ENCODE data around the gene OOEP. TPM values are rescaled to one million over a fixed set of nuclear protein-coding genes. Genes with fewer than 3 reads are reported as not detected.

Gene OOEP
- total RNA-seq, 2 experiments from 2014 or later: not detected

DNA sequence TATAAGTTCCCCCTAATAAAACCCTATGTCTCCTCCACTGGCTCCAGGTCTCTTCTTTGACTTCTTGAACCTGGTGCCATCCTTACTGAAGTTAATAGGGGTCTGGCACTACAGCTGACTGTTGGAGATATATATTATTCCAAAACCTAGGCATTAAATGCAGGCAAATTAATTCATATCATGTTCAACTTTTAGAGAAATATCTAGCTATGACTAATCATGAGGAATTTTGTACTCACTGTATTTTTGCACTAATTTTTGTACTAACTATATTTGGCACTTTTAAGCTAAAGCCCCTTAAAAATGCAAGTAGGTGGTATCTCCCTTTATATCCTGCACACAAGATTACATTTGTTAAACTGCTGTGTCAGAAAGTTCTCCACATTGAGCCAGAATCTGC lies 26.5 kb downstream of the OOEP start:
- no peak for DNase-seq
- Mint-ChIP-seq H3K4me1 (no peaks in the 10 kb centered on the region), H3K36me3 (no peaks in the 10 kb centered on the region), H3K27ac (no peak overlapping the region), H3K9me3 (no peaks in the 10 kb centered on the region), H3K4me3 (no peak overlapping the region), H3K27me3 (peaks cover 10% of the 10 kb centered on the region)

DNA sequence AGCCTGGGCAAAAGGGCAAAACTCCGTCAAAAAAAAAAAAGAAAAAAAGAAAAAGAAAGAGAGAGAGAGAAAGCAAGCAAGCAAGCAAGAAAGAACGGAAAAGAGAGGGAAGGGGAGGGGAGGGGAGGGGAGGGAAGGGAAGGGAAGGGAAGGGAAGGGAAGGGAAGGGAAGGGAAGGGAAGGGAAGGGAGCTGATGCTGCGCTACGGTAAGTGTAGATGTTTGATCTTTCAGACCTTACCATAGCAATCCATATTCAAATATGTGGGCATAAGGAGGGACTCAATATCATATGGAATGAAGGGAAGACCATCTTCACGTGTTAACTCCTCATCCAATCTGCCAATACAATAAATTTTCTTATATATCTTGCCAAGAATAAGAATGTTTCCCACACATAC lies 27.5 kb downstream of the OOEP start:
- Mint-ChIP-seq H3K27me3 (peaks cover under 1% of the 10 kb centered on the region), H3K4me1 (no peaks in the 10 kb centered on the region), H3K36me3 (no peaks in the 10 kb centered on the region), H3K9me3 (no peaks in the 10 kb centered on the region), H3K27ac (no peak overlapping the region), H3K4me3 (no peak overlapping the region)
- DNase-seq: no peak

- Mint-ChIP-seq H3K4me1 (no peaks in the 10 kb centered on the region), H3K4me3 (no peak overlapping the region), H3K27ac (no peak overlapping the region), H3K9me3 (no peaks in the 10 kb centered on the region), H3K27me3 (no peaks in the 10 kb centered on the region), H3K36me3 (no peaks in the 10 kb centered on the region)
- DNase-seq: no peak
Observed at GRCh38 chr6:73341335-73341734, 28.4 kb downstream of the OOEP start.

DNA sequence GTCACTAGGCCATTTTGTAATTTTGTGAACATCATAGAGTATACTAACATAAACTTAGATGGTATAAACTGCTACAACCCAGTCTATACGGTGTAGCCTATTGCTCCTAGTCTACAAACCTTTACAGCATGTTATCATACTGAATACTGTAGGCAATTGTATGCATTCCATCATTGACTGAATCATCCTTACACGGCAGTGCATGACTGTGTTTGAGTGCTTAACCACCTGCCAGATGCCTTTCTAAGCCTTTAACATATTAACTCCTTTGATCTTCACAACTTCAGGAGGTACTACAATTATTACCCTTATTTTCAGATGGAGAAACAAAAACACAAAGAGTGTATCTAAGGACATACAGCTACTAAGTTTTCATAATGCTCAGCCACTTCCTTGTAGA lies 29.6 kb downstream of the OOEP start:
- Mint-ChIP-seq H3K4me3 (no peak overlapping the region), H3K4me1 (no peaks in the 10 kb centered on the region), H3K27ac (no peak overlapping the region), H3K36me3 (no peaks in the 10 kb centered on the region), H3K27me3 (peaks cover 3% of the 10 kb centered on the region), H3K9me3 (no peaks in the 10 kb centered on the region)
- no peak for DNase-seq

GRCh38 chr6:73339340-73339739 lies 30.4 kb downstream of the OOEP start:
- no peak for DNase-seq
- Mint-ChIP-seq H3K4me3 (no peak overlapping the region), H3K9me3 (no peaks in the 10 kb centered on the region), H3K27ac (no peak overlapping the region), H3K27me3 (peaks cover 3% of the 10 kb centered on the region), H3K4me1 (no peaks in the 10 kb centered on the region), H3K36me3 (no peaks in the 10 kb centered on the region)

- Mint-ChIP-seq H3K36me3 (no peaks in the 10 kb centered on the region), H3K27me3 (no peaks in the 10 kb centered on the region), H3K27ac (no peak overlapping the region), H3K4me3 (no peak overlapping the region), H3K9me3 (no peaks in the 10 kb centered on the region), H3K4me1 (no peaks in the 10 kb centered on the region)
- DNase-seq: no peak
Observed at GRCh38 chr6:73329201-73329600, 40.5 kb downstream of the OOEP start.

DNA sequence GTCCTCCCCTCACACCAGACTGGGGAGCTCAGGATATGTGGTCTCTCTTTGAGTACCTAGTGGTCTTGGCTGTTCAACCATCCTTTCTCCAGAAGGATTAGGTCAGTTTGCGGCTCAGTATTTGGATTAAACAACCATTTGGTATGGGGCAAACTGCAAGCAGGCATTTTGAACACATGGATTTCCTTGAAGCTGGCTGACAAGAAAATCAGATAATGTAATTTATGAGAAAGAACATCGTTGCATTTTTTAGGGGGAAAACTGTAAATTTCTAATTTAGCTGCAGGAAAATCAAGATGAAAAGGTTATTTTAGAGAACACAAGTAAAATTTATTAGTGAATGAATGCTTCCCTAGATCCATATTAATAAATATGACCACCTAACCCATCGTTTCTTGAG lies 40.9 kb downstream of the OOEP start:
- Mint-ChIP-seq H3K36me3 (no peaks in the 10 kb centered on the region), H3K4me3 (no peak overlapping the region), H3K4me1 (no peaks in the 10 kb centered on the region), H3K9me3 (no peaks in the 10 kb centered on the region), H3K27me3 (no peaks in the 10 kb centered on the region), H3K27ac (no peak overlapping the region)
- no peak for DNase-seq

- no peaks in the 10 kb centered on the region for H3K27me3 Mint-ChIP-seq
- H3K36me3 Mint-ChIP-seq: no peaks in the 10 kb centered on the region
- DNase-seq: no peak
- no peak overlapping the region for H3K27ac Mint-ChIP-seq
- H3K4me1 Mint-ChIP-seq: no peaks in the 10 kb centered on the region
- no peaks in the 10 kb centered on the region for H3K9me3 Mint-ChIP-seq
- H3K4me3 Mint-ChIP-seq: no peak overlapping the region
Observed at GRCh38 chr6:73325656-73326055, 44.0 kb downstream of the OOEP start.

DNA sequence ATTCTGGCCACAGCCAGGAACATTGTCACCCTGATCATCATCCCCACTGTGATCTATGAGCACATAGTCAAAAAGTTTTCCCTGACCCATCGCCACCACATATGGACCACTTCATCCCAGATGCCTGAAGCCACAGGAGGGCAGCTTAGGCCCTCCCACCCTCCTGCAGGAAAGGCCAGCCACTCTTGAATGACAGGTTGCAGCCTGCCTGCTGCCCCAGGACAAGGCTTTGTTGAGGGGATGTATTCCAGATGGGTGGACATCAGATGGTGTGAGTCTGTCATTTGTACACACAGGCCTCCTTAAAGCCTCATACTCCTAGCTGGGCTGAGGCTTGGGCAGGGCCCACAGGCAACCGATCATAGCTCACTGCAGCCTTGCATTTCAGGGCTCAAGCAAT lies 46.4 kb downstream of the OOEP start:
- no peak overlapping the region for H3K4me3 Mint-ChIP-seq
- no peaks in the 10 kb centered on the region for H3K36me3 Mint-ChIP-seq
- H3K4me1 Mint-ChIP-seq: no peaks in the 10 kb centered on the region
- H3K27me3 Mint-ChIP-seq: no peaks in the 10 kb centered on the region
- H3K9me3 Mint-ChIP-seq: no peaks in the 10 kb centered on the region
- DNase-seq: no peak
- H3K27ac Mint-ChIP-seq: no peak overlapping the region

Other genes starting within 250 kb of the OOEP start
- not detected for gene KHDC1L, start 144.4 kb downstream of the OOEP start, total RNA-seq
- 1 to 10 TPM; 3.3 to 3.5 TPM for gene KHDC1, start 106.7 kb downstream of the OOEP start, total RNA-seq
- gene DPPA5, start 15.6 kb downstream of the OOEP start, total RNA-seq: not detected
- not detected for gene KHDC3L, start 7.2 kb downstream of the OOEP start, total RNA-seq
- gene DDX43, start 24.9 kb upstream of the OOEP start, total RNA-seq: under 1 TPM; 0.39 to 0.44 TPM
- gene CGAS, start 82.4 kb upstream of the OOEP start, total RNA-seq: 10 to 100 TPM; 27.9 to 29.5 TPM
- 10 to 100 TPM; 48.9 to 51.2 TPM for gene MTO1, start 91.8 kb upstream of the OOEP start, total RNA-seq
- gene EEF1A1, start 151.1 kb upstream of the OOEP start, total RNA-seq: over 10,000 TPM in 1 of 2 experiments, 1,000 to 10,000 TPM in 1; 9,928 to 10,412 TPM